Mononuclear cell (primary cell): ENCODE measurements around the gene MREG. TPM values are rescaled to one million over a fixed set of nuclear protein-coding genes. Genes with fewer than 3 reads are reported as not detected.
"Not testable (repeated sequence)": the region's sequence is repeated elsewhere in the genome, so short reads cannot be mapped to it uniquely, and the experiment has no call there.

ENCODE experiments used
- H3K27me3 ChIP-seq: 2 replicates; pipeline ENCODE4 v1.6.0; 2011; ENCODE audit warnings: low read length, control low read depth; ENCODE audit not compliant: insufficient read depth
- H3K4me1 ChIP-seq: 2 replicates; pipeline ENCODE4 v1.5.1; 2011; ENCODE audit warnings: mild to moderate bottlenecking, low read length, control low read depth; ENCODE audit not compliant: insufficient read depth
- H3K4me3 ChIP-seq: 2 replicates; pipeline ENCODE4 v1.5.1; 2011; ENCODE audit warnings: mild to moderate bottlenecking, low read length, moderate library complexity
- H3K9me3 ChIP-seq: 2 replicates; pipeline ENCODE4 v1.5.1; 2011; ENCODE audit warnings: low read depth, mild to moderate bottlenecking, control low read depth, low read length
- total RNA-seq: library from RNA; depleted of rRNA; stranded (reverse); fragments of >200 nt; gene quantifications from one replicate; pipeline ENCODE4 v1.2.3, GENCODE V29; 2012

Gene MREG
- total RNA-seq, 1 donor = 1.9 TPM

GRCh38 chr2:216009215-216009614, 4.1 kb downstream of the MREG start:
- H3K4me1 ChIP-seq = peaks cover 39% of the 10 kb centered on the region
- not testable (repeated sequence) for H3K9me3 ChIP-seq, H3K27me3 ChIP-seq, H3K4me3 ChIP-seq

- no peaks in the 10 kb centered on the region for H3K27me3 ChIP-seq
- no peaks in the 10 kb centered on the region for H3K9me3 ChIP-seq
- H3K4me3 ChIP-seq = no peak overlapping the region
Measured at GRCh38 chr2:216008387-216008786, 5.0 kb downstream of the MREG start.

GRCh38 chr2:216006164-216006663, 7.1 kb downstream of the MREG start:
- no peak overlapping the region for H3K4me3 ChIP-seq
- H3K27me3 ChIP-seq = no peaks in the 10 kb centered on the region
- no peaks in the 10 kb centered on the region for H3K9me3 ChIP-seq
- peaks cover 36% of the 10 kb centered on the region for H3K4me1 ChIP-seq

More at GRCh38 chr2:216008387-216008786, 5.0 kb downstream of the MREG start:
- peaks cover 34% of the 10 kb centered on the region for H3K4me1 ChIP-seq

- Histone ChIP-seq H3K4me3 (no peak overlapping the region), H3K9me3 (no peaks in the 10 kb centered on the region), H3K27me3 (no peaks in the 10 kb centered on the region), H3K4me1 (peaks cover 36% of the 10 kb centered on the region)
Measured at GRCh38 chr2:216004697-216005283, 8.6 kb downstream of the MREG start.

GRCh38 chr2:216003876-216004696, 9.3 kb downstream of the MREG start:
- Histone ChIP-seq H3K9me3 (no peaks in the 10 kb centered on the region), H3K4me1 (peaks cover 36% of the 10 kb centered on the region), H3K4me3 (no peak overlapping the region), H3K27me3 (no peaks in the 10 kb centered on the region)

GRCh38 chr2:216002693-216003092, 10.7 kb downstream of the MREG start:
- H3K4me1 ChIP-seq = peaks cover 36% of the 10 kb centered on the region
- no peaks in the 10 kb centered on the region for H3K9me3 ChIP-seq
- H3K4me3 ChIP-seq = no peak overlapping the region
- no peaks in the 10 kb centered on the region for H3K27me3 ChIP-seq

GRCh38 chr2:216002101-216002678, 11.2 kb downstream of the MREG start:
- no peak overlapping the region for H3K4me3 ChIP-seq
- no peaks in the 10 kb centered on the region for H3K27me3 ChIP-seq
- H3K4me1 ChIP-seq = peaks cover 35% of the 10 kb centered on the region
- no peaks in the 10 kb centered on the region for H3K9me3 ChIP-seq

GRCh38 chr2:216001216-216002100, 11.9 kb downstream of the MREG start:
- no peak overlapping the region for H3K4me3 ChIP-seq
- H3K9me3 ChIP-seq = no peaks in the 10 kb centered on the region
- no peaks in the 10 kb centered on the region for H3K27me3 ChIP-seq
- peaks cover 28% of the 10 kb centered on the region for H3K4me1 ChIP-seq

- no peak overlapping the region for H3K4me3 ChIP-seq
- no peaks in the 10 kb centered on the region for H3K9me3 ChIP-seq
- no peaks in the 10 kb centered on the region for H3K27me3 ChIP-seq
- peaks cover 10% of the 10 kb centered on the region for H3K4me1 ChIP-seq
Measured at GRCh38 chr2:215998636-215999035, 14.7 kb downstream of the MREG start.

- Histone ChIP-seq H3K4me1 (peaks cover 5% of the 10 kb centered on the region), H3K9me3 (no peaks in the 10 kb centered on the region), H3K27me3 (no peaks in the 10 kb centered on the region), H3K4me3 (no peak overlapping the region)
Measured at GRCh38 chr2:215997219-215997618, 16.1 kb downstream of the MREG start.

GRCh38 chr2:215994911-215995310, 18.4 kb downstream of the MREG start:
- Histone ChIP-seq H3K27me3 (no peaks in the 10 kb centered on the region), H3K9me3 (no peaks in the 10 kb centered on the region), H3K4me1 (no peaks in the 10 kb centered on the region), H3K4me3 (no peak overlapping the region)

- H3K27me3 ChIP-seq, H3K4me3 ChIP-seq, H3K9me3 ChIP-seq, H3K4me1 ChIP-seq: not testable (repeated sequence)
Measured at GRCh38 chr2:215988556-215989207, 24.7 kb downstream of the MREG start.

- no peak overlapping the region for H3K4me3 ChIP-seq
- H3K27me3 ChIP-seq = no peaks in the 10 kb centered on the region
- no peaks in the 10 kb centered on the region for H3K4me1 ChIP-seq
- H3K9me3 ChIP-seq = no peaks in the 10 kb centered on the region
Measured at GRCh38 chr2:215985257-215985656, 28.1 kb downstream of the MREG start.

- Histone ChIP-seq H3K4me3 (no peak overlapping the region), H3K4me1 (no peaks in the 10 kb centered on the region), H3K9me3 (no peaks in the 10 kb centered on the region), H3K27me3 (no peaks in the 10 kb centered on the region)
Measured at GRCh38 chr2:215984661-215985060, 28.7 kb downstream of the MREG start.
